A549 (cell line): ENCODE results near the gene GPR18. TPM values are rescaled to one million over a fixed set of nuclear protein-coding genes. Genes with fewer than 3 reads are reported as not detected.

Source experiments
- ATAC-seq, 2 experiments: fragments of 200-7000 bp in 1 of 2; fragments of >200 bp in 1 of 2; cut with Nextera tagmentation in 1 of 2; cut with Tn5 transposase in 1 of 2; 3 replicates each; pipeline versions ENCODE4 v1.8.0 to v1.9.1; 2018 to 2020; ENCODE audit warnings: mild to moderate bottlenecking in 1 of 2, moderate library complexity in 1 of 2
- CTCF ChIA-PET: fragments of 300-600 bp; sonication (Branson Sonifier 250); formaldehyde crosslinking; extraction: SDS; loops from one replicate; lab custom pipeline; 2021; ENCODE audit warnings: antibody characterized with exemption, inconsistent platforms; lab: Yijun Ruan, JAX
- POLR2A ChIA-PET: fragments of 350-600 bp; formaldehyde crosslinking; extraction: SDS; loops from one replicate; lab custom pipeline; 2021; ENCODE audit warnings: antibody characterized with exemption, inconsistent platforms; lab: Yijun Ruan, JAX
- DNase-seq, 2 experiments: peaks; one replicate each; pipeline versions ENCODE4 v3.0.0 to v3.0.0-alpha.2; 2011 to 2016; ENCODE audit warnings: low read depth in 1 of 2, low spot score in 1 of 2
- FAIRE-seq: peaks from 2 replicates; lab custom pipeline; 2011; peaks lifted over from hg19 to GRCh38; lab: Jason Lieb, UNC
- H3K27ac ChIP-seq, 2 experiments: fragments of >200 bp; sonication (Bioruptor Twin); formaldehyde crosslinking; 3 replicates each; pipeline ENCODE4 v1.5.1; 2016 to 2017
- H3K4me1 ChIP-seq: fragments of >200 bp; sonication (Bioruptor Twin); formaldehyde crosslinking; 3 replicates; pipeline ENCODE4 v1.6.1; 2016
- H3K4me2 ChIP-seq: fragments of >200 bp; sonication (Bioruptor Twin); formaldehyde crosslinking; 3 replicates; pipeline ENCODE4 v1.6.1; 2016
- H3K4me3 ChIP-seq: fragments of >200 bp; sonication (Bioruptor Twin); formaldehyde crosslinking; 3 replicates; pipeline ENCODE4 v1.5.1; 2016
- H3K9me3 ChIP-seq: fragments of >200 bp; sonication (Bioruptor Twin); formaldehyde crosslinking; 3 replicates; pipeline ENCODE4 v1.6.1; 2016
- CEBPB ChIP-seq, 2 experiments: fragments of >200 bp in 1 of 2; sonication (Bioruptor Twin) in 1 of 2; formaldehyde crosslinking in 1 of 2; IDR thresholded peaks; 2 replicates each; pipeline ENCODE4 v1.6.1; 2012 to 2016
- CHD2 ChIP-seq: fragments of 150-350 bp; IDR thresholded peaks from 2 replicates; pipeline ENCODE4 v1.6.1; 2014; ENCODE audit warnings: low read length; ENCODE audit not compliant: partially characterized antibody
- GATA3 ChIP-seq: IDR thresholded peaks from 2 replicates; pipeline ENCODE4 v1.6.1; 2012; ENCODE audit warnings: borderline replicate concordance
- HEYL ChIP-seq: fragments of 250-450 bp; sonication (Bioruptor Pico); IDR thresholded peaks from 2 replicates; pipeline ENCODE4 v1.8.0; 2021; ENCODE audit warnings: mild to moderate bottlenecking, moderate library complexity
- HOXA7 ChIP-seq: fragments of 250-450 bp; sonication (Bioruptor Pico); IDR thresholded peaks from 2 replicates; pipeline ENCODE4 v1.5.0; 2020; ENCODE audit warnings: mild to moderate bottlenecking, moderate library complexity
- HOXB13 ChIP-seq: fragments of 250-450 bp; sonication (Bioruptor Pico); IDR thresholded peaks from 2 replicates; pipeline ENCODE4 v1.5.0; 2020; ENCODE audit warnings: low read depth, mild to moderate bottlenecking, moderate library complexity
- HOXB5 ChIP-seq: fragments of 250-450 bp; sonication (Bioruptor Pico); IDR thresholded peaks from 2 replicates; pipeline ENCODE4 v1.5.0; 2020; ENCODE audit warnings: mild to moderate bottlenecking, moderate library complexity
- KDM1A ChIP-seq: fragments of 200-600 bp; sonication (generic); IDR thresholded peaks from 2 replicates; pipeline ENCODE4 v1.6.1; 2016; ENCODE audit warnings: low read depth, mild to moderate bottlenecking
- NR3C1 ChIP-seq: fragments of >200 bp; sonication (Bioruptor Twin); formaldehyde crosslinking; IDR thresholded peaks from 3 replicates; pipeline ENCODE4 v1.6.1; 2017
- PBX3 ChIP-seq: IDR thresholded peaks from 2 replicates; pipeline ENCODE4 v1.6.1; 2012
- POLR2A ChIP-seq: IDR thresholded peaks from 2 replicates; pipeline ENCODE4 v1.6.1; 2012; ENCODE audit warnings: mild to moderate bottlenecking, low read length
- POLR2AphosphoS2 ChIP-seq: conservative IDR thresholded peaks from 2 replicates; pipeline ENCODE4 v1.6.1; 2012; ENCODE audit warnings: low read length, improper control_type of control experiment, inconsistent platforms
- RFX5 ChIP-seq: fragments of 450-650 bp; IDR thresholded peaks from 2 replicates; pipeline ENCODE4 v1.7.1; 2014; ENCODE audit warnings: antibody characterized with exemption, mild to moderate bottlenecking, moderate library complexity
- RNF2 ChIP-seq: fragments of 200-600 bp; sonication (generic); IDR thresholded peaks from 2 replicates; pipeline ENCODE4 v1.6.1; 2016; ENCODE audit warnings: low read depth, mild to moderate bottlenecking, antibody characterized with exemption, moderate library complexity, borderline replicate concordance
- SMC3 ChIP-seq: fragments of >200 bp; sonication (Bioruptor Twin); formaldehyde crosslinking; IDR thresholded peaks from 3 replicates; pipeline ENCODE4 v1.6.1; 2018; ENCODE audit warnings: inconsistent platforms
- ZFP36 ChIP-seq: fragments of 450-650 bp; IDR thresholded peaks from 2 replicates; pipeline ENCODE4 v1.6.1; 2014; ENCODE audit warnings: borderline replicate concordance; ENCODE audit not compliant: partially characterized antibody
- ZNF302 ChIP-seq: fragments of 250-450 bp; sonication (Bioruptor Pico); IDR thresholded peaks from 2 replicates; pipeline ENCODE4 v1.9.0; 2021; ENCODE audit warnings: inconsistent platforms, mild to moderate bottlenecking, moderate library complexity
- ZSCAN20 ChIP-seq: fragments of 250-450 bp; sonication (Bioruptor Pico); IDR thresholded peaks from 2 replicates; pipeline ENCODE4 v1.8.0; 2022; ENCODE audit warnings: mild to moderate bottlenecking, moderate library complexity
- WGBS: methylation state at CpG from one replicate; pipeline ENCODE4 v1.1.6; 2017; ENCODE audit errors: missing lambda C conversion rate; 5-methylcytosine and 5-hydroxymethylcytosine counted together
- polyA plus RNA-seq, 4 experiments: library from polyadenylated mRNA; depleted of rRNA in 3 of 4; stranded (reverse); fragments of >200 nt; fragmentation: RNase III in 1 of 4; extraction: RNeasy Plus Mini Kit Qiagen cat#74134 plus additional on column Dnase treatment in 1 of 4; gene quantifications; 2 replicates in 3 of 4; 3 replicates in 1 of 4; pipeline ENCODE4 v1.2.3, GENCODE V29; 2011 to 2017

GPR18 gene
- polyA plus RNA-seq, 2 of the 4 experiments (the other 2 are of a cell fraction), result not detected

GRCh38 chr13:99217461-99218110, 40.6 kb downstream of the GPR18 start:
- H3K4me1 ChIP-seq, result peaks cover 7% of the 10 kb centered on the region; the same call in 1 of the 3 replicates
- POLR2A ChIA-PET, result interaction anchor here (0.6 kb wide), 1 partner anchor 997 kb away, joined by 3 read pairs; no protein-coding TSS in a partner anchor
- no peak overlapping the region for H3K4me2 ChIP-seq
- H3K4me3 ChIP-seq, result no peak overlapping the region
- no peak overlapping the region for H3K27ac ChIP-seq
- DNase-seq (no peak), ATAC-seq (no peak), FAIRE-seq (no peak)
- CTCF ChIA-PET, result no interaction called here
- no peaks in the 10 kb centered on the region for H3K9me3 ChIP-seq
- 83% methylated on average over 16 of the region's 20 CpGs for WGBS
- TF ChIP-seq ZSCAN20 (CRISPR knock-in tag), result no peak
- TF ChIP-seq HOXB13 (CRISPR knock-in tag), result no peak
- no peak for TF ChIP-seq HOXB5 (CRISPR knock-in tag)
- no peak for TF ChIP-seq CHD2
- no peak for TF ChIP-seq RNF2
- TF ChIP-seq POLR2AphosphoS2, result no peak
- TF ChIP-seq SMC3, result no peak
- TF ChIP-seq GATA3, result no peak

DNA sequence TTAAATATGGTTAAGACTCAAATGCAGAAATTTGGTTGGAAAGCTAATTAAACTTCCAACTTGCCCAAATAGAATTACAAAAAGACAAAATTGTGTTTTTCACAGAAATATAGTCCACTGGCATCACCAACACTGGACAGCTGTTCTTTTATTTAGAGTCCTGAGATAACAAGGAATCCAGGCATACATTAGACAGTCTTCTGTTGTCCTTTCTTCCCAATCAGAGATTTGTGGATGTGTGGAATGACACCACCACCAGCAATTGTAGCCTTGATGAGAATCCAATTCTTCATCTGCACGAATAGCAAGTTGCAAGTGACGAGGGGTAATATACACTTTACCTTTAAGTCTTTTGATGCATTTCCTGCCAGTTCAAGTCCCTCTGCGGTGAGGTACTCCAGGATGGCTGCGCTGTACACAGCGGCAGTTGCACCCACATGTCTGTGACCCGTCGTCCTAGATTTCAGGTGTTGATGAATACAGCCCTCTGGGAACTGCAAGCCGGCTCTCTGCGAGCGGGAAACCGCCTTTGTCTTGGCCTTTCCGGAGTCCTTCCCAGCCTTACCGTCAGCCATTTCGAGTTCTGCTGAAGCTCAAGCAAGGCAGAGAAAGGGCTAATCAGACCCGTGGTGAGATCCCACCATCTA, 42.9 kb downstream of the GPR18 start:
- H3K27ac ChIP-seq, result no peak overlapping the region
- ATAC-seq (no peak), FAIRE-seq (no peak)

DNA sequence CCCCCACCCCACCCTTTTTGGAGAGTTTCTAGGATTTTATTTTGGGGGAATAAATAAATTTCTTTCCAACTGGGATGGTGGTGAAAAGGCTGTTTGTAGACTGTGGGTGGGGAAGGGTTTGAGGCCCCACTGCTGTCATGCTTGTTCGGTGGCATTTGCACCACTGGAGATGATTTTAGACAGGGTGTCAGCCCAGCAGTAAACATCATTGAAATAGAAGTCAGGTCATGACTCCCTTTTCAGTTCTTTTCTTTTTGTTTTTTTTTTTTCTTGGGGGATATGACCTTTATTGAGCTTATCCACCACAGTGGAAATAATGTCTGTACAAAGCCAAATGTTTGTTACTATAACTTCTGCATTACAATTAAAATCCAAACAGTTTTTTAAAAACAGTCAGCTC, 43.4 kb downstream of the GPR18 start:
- no peak overlapping the region for H3K27ac ChIP-seq
- CTCF ChIA-PET, result no interaction called here
- DNase-seq, result no peak
- TF ChIP-seq RNF2, result no peak
- TF ChIP-seq, all 56 proteins: peak for 0
- no peaks in the 10 kb centered on the region for H3K9me3 ChIP-seq
- no peak for ATAC-seq
- WGBS, result 79% methylated on average over 1 of the region's 1 CpG
- no peaks in the 10 kb centered on the region for H3K4me1 ChIP-seq
- POLR2A ChIA-PET, result no interaction called here
- no peak for FAIRE-seq
- no peak overlapping the region for H3K4me3 ChIP-seq
- H3K4me2 ChIP-seq, result no peak overlapping the region

More for the DNA sequence above, 42.9 kb downstream of the GPR18 start:
- DNase-seq, result no peak
- H3K4me3 ChIP-seq, result no peak overlapping the region
- ChIA-PET POLR2A (no interaction called here), CTCF (no interaction called here)
- H3K4me1 ChIP-seq, result peaks cover 4% of the 10 kb centered on the region; the same call in 1 of the 3 replicates
- no peaks in the 10 kb centered on the region for H3K9me3 ChIP-seq
- TF ChIP-seq NR3C1, result no peak
- no peak for TF ChIP-seq HOXB5 (CRISPR knock-in tag)
- no peak for TF ChIP-seq KDM1A
- no peak for TF ChIP-seq POLR2A
- no peak for TF ChIP-seq RFX5
- H3K4me2 ChIP-seq, result no peak overlapping the region
- 94% methylated on average over 15 of the region's 15 CpGs for WGBS

DNA sequence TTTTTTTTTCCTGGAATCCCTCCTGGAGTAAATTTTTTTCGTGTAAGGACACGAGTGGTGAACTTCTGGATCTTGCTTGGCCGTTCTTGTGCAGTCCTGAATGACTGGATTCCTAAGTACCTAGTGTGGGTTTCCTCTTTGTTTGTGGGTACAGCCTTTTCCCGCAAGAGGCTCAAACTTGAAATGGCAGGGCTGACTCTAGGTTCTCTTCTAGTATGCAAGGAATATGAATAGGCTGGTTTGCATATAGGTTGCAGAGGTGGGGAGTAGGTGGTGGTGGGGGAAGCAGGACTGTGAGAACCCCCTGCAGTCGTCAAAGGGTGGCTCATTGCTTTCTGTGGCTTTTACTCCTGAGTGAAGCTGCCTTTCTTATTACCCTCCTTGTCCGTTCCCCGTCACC, 43.9 kb downstream of the GPR18 start:
- no peak for DNase-seq
- no peak for TF ChIP-seq ZNF302
- no peak for TF ChIP-seq PBX3
- TF ChIP-seq HOXA7 (CRISPR knock-in tag), result no peak
- TF ChIP-seq POLR2AphosphoS2, result no peak
- no peak for TF ChIP-seq HEYL (CRISPR knock-in tag)
- no peak for TF ChIP-seq CEBPB (IDR thresholded peaks at IDR 0.05)
- no peak for TF ChIP-seq ZFP36
- TF ChIP-seq SMC3, result no peak
- WGBS, result 94% methylated on average over 7 of the region's 7 CpGs
- no peak for FAIRE-seq
- no peak overlapping the region for H3K27ac ChIP-seq
- ChIA-PET POLR2A (no interaction called here), CTCF (no interaction called here)
- H3K4me3 ChIP-seq, result no peak overlapping the region
- ATAC-seq, result no peak
- H3K9me3 ChIP-seq, result no peaks in the 10 kb centered on the region
- H3K4me2 ChIP-seq, result no peak overlapping the region
- no peaks in the 10 kb centered on the region for H3K4me1 ChIP-seq
